ENCODE data around the gene FBRSL1.
A peak's percentile ranks its signal among the peaks of the same experiment; 100 is the strongest.
"Not testable (repeated sequence)": the region's sequence is repeated elsewhere in the genome, so short reads cannot be mapped to it uniquely, and the experiment has no call there.

FBRSL1 gene
- 57.7 to 113 reads per million in 2 donors for total RNA-seq

DNA sequence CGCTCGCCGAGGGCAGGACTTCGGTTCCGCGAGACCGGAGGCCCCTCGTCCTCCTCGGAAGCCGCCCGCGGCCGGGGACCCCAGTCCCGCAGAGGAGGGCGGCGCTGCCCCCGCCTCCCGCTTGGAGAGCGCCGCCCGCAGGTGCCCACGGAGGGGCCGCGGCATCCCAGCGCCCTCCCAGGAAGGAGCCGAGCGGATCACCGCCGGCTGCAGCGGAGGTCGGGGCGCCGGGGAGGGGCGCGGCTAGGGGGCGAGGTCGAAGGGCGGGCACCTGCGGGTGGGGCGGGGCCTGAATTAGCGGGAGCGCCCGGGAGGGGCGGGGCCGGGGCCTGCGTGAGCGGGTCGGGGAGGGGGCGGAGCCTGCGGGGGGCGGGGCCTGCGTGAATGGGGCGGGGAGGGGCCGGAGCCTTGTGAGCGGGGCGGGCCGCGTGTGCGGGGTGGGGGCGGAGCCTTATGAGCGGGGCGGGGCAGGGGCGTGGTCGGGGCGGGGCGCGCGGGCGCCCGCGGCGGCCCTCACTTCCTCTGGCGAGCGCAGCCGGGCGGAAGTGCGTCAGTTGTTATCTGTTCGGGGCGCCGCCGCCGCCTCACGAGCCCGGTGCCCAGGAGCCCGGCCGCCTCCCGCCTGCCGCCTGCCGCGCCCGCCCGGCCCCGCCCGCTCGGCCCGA, at the start of gene FBRSL1:
FBRSL1 (plus strand) TSS at position 550 of the 665 bp plus-strand sequence.
- peak; percentile 86 to 96 (median 90) for DNase-seq

GRCh38 chr12:132440420-132440819, 49.5 kb upstream of the FBRSL1 start:
- DNase-seq: not testable (repeated sequence)

DNA sequence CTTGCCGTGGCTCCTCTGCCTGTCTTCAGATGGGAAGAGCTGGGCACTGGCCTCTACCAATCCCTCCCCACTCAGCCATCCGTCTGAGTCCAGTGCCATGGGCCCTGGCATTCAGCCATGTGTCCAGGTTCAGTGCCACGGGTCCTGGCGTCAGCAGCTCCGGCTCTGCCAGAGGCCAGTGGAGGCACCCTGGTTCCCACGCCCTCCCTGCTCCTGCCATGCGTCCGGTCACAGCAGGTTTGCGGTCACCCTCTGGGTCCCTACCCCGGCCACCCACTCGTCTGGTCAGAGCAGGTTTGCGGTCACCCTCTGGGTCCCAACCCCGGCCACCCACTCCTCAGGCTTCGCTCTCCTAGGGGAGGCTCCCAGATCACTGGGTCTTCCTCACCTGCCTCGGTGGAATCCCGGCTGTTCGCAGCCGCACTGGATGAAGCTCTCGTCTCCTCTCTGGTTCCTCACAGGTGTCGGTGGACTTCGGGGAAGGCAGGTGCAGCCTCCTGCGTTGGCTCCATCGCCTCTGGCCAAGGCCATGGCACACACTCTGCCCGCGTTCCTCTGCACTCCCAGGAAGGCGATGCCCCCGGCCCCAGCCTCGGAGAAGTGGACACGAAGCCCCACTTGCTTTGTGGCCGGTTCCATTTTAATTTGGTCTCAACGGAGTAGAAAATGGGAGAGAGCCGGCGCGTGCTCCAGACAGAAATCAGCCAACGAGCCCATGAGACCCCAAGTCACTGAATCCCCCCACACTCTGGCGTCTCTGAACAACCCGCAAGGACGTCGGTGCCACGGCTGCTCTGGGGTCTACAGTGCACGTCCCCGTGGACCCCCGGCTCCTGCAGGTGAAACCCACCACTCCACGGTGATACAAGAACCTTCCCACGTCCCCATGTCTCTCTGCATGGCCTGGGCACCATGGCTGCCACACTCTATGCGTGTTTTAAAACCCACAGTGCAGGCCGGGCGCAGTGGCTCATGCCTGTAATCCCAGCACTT, 47.8 kb upstream of the FBRSL1 start:
- DNase-seq: no peak

DNA sequence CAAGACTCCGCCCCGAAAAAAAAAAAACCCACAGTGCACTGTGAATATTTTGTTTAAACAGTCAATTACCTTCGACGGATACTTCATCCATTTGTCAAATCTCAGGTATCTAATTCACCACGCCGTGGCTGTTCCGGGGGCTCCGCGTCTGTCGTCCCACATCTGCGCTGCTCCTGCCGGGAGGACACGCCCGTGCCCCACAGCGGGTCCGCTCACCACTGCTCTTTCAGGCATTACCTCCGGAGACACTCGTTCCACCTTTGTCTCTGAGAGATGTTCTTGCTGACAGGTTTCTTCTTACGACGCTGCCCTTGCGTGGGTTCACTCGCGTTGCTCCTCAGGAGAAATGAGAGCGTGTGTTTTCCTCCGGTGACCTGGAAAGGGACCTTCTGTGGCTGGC, 46.9 kb upstream of the FBRSL1 start:
- no peak for DNase-seq

DNA sequence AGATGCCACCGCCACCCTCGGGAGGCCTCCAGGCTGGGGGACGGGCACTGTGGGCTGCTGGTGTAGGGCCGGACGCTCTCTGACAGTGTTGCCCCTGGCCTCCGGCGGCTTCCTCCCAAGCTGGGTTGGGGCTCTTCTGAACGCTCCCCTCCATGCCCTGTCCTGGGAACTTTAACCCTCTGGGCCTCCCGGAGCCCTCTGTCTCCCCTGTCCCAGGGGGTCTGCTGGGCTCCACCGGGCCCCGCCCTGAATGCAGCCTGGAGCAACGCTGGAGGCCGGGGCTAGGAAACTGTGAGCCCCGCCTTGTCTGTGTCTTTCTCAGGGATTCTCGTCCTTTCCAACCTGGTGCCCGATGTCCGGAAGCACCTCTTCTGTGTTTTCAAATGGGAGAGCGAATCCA, 45.7 kb upstream of the FBRSL1 start:
- DNase-seq: no peak

GRCh38 chr12:132444957-132445883, 44.7 kb upstream of the FBRSL1 start:
- peak; percentile 38 to 96 (median 69) for DNase-seq

- DNase-seq: peak; percentile 31 to 91 (median 56)
These were observed 43.9 kb upstream of the FBRSL1 start for GRCh38 chr12:132445884-132446632.

DNA sequence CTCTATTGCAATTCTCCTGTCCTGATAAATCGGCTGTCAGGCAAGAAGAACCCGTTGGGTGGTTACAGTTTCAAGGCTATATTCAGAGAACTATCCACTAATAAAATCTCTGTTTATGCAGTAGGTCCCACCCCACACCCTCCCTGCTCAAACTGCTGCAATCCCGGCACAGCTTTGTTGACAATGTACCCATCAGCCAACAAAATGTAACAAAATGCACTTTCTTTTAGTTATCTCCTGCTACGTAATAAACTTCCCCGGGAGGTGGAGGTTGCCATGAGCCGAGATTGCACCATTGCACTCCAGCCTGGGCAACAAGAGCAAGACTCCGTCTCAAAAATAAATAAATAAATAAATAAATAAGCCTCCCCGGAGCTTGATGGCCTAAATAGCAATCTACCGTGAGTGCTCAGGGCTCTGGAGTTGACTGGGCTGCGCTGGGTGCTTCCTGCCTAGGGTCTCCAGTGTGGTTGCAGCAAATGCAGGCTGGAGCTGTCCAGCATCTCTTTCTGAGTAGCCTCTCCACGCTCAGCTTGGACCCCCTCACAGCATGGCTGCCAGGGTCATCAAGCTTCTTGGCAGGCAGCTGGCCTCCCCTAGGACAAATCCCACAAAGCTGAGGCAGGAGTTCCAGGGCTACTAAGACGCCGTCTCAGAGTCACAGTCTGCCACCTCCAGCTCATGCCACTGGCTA, 43.2 kb upstream of the FBRSL1 start:
- DNase-seq: no peak

DNA sequence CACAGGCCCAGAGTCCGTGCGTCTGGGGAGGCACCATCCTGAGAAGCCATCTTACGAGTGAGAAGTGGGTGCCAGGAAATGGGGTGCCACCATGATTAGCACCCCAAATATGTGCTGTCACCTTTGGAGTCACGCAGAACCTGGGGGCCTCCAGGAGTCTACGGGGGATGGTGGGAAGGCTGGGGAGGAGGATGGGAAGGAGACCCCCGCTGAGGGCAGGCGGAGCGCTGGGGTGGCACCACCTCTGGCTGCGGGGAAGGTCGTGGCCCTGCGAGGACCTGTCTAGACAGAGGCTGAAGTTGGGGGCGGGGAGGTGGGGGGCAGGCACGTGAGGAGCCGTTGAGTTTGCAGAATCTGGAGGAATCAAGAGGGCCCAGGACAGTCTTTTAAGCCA, 42.6 kb upstream of the FBRSL1 start:
- DNase-seq: no peak

- DNase-seq: no peak
These were observed 42.1 kb upstream of the FBRSL1 start for GRCh38 chr12:132447731-132448462.

- DNase-seq: no peak
These were observed 41.5 kb upstream of the FBRSL1 start for GRCh38 chr12:132448463-132448820.

DNA sequence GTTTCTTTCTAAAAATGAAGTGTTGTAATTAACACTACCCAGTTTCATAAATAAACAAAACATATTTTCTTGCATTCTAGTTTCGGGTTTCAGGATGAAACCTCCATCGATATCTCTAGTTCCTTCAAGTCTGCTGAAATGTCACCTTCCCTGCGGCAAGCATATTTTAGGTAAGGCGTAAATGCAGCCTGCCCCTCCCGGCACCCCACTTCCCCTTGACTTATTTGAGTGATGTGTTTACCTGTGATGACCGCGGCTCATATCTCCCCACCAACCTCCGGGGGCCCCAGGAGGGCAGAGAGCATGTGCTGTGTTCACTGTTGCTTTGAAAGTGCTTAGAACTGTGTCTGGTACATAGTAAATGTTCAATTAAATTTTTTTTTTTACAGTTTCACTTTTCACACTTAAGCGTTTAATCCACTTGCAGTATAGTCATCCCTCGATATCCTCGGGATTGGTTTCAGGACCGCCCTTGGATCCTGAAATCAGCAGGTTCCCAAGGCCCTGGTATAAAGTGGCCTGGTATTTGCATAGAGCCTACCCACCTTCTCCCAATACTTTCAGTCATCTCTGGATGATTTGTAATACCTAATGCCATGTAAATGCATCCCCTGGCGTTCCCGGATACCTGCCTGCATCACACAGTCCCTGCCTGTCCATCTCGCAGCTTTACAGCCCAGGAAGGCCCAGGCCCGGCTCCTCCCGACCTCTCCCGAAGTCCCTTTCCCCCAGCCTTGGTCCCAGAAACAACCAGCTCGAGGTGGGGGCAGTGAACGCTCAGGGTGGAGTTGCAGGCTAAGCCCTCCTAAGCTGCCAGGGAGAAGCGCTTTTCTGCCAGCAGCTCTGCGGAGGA, 40.2 kb upstream of the FBRSL1 start:
- DNase-seq: peak in 2 of 5 experiments; percentile 43 to 66

DNA sequence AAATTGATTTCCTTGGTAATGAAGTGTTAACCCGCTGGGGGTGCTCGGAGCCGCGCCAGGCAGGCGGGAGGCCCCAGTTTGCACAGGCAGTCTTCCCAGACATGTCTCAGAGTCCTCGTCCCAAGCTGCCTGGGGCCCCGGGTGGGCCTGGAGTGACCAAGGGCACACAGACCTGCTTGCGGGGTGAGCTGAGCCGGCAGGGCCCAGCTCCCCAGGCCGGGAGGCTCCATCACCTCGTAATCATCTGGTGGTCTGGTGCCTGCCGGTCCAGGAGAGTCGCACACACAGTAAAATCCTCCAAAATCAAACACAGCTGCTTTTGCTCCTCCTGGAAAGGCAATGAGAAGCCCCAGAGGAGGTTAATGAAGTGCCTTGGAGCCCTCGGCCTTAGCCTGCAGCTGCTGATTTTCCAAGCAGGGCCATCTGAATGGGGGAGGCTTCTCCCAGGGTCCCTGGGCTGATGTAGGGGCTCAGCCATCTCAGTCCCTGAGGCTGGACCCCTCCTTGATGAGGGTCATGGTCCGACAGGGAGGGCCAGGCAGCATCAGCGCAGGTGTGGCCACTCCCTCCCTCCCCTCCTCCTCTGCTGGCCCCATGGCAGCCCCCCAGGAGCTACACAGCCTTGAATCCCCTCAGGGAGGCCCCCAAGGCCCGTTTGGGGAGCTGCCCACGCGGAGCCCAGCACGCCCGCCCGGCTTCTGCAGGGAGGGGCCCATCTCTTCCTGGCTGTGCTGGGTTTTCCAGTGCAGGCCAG, 39.4 kb upstream of the FBRSL1 start:
- DNase-seq: no peak

DNA sequence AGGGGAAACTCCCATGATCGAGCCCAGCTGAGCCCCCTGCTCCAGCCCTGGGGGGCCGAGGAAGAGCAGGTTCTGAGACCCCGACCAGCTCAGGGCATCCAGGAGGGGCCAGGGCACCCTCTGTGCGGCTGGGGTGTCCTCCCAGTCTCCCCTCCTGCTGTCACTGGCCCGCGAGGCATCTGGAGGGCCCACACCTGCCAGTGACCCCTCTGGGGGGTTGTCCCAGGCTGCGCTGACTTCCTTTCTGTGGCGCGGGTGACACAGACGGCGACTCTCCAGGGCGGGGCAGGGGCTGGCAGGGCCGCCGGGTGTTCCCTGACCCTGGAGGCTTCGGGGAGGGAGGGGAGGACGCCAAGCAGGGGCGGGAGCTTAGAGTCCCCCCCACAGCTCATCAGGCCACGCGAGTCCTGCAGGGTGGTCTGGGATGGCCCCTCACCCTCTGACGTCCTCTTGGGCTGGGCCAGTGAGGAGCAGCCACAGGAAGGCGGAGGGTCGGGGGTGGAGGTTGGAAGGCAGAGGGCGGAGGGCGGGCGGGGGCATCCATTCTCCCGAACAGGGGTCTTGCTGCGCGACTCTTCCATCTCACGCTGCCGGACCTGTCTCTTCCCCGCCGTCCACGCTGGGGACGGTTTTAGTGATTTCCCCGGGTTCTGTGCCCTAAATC, 38.6 kb upstream of the FBRSL1 start:
- no peak for DNase-seq

DNA sequence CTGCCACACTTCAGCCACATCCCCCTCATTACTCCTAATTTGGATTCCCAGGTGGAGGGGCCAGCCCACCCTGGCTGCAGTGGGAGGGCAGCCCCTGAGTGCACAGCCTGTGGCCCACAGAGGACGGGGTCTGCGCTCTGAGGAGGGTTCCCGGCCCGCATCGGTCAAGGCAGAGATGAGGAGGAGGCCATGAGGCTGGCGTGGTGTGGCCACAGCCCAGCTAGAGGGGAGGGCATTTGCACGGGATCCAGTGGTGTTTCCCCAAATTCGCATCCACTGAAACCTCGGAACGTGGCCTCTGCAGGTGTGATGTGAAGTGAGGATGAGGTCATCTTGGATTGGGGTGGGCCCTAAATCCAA, 38.1 kb upstream of the FBRSL1 start:
- DNase-seq: no peak

- no peak for DNase-seq
These were observed 37.2 kb upstream of the FBRSL1 start for GRCh38 chr12:132452596-132453350.

DNA sequence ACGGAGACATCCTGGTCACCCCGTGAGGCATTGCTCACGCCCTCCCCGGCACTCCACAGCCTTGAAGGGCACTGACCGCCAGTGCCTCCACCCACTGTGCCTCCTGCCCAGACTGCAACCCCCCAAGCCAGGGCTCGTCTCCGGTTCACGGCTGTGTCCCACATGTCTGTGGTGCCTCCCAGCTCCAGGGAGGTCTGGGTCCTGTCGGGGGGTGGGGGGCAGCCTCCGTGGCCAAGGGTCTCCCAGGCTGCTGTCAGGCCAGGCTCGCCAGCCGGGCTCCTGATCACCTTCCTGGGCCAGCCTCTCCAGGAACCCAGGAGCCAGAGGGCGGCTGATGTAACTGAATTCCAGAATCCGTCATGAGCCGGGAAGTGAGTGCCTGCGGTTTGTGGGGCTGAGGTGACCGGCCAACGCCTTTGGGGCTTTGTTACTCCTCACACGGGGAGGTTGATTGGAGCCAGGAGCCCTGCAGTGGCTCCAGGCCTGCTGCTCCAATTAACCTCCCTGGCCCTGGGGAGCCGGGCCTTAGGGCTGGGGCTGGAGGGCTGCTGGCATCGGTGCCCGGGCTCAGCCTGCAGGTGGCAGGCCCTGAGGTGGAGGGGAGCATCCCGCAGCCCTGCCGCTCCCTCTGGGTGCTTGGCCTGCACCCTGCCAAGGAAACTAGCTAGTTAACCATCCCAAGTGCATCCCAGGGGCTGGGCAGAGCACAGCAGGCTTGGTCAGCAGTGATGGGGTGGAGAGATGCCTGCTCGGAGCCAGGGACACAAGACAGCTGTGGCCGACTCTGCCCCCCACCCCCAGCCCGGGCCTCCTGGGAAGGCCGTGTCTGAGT, 36.4 kb upstream of the FBRSL1 start:
- no peak for DNase-seq
